ENCODE data around the gene DDX21. TPM values are rescaled to one million over a fixed set of nuclear protein-coding genes. Genes with fewer than 3 reads are reported as not detected.

DDX21 gene
- total and polyA plus RNA-seq, 2 donors (not counting 3 experiments of a cell fraction or from before 2014, with no cell fraction given) = 33.4 to 98.1 TPM

- Histone ChIP-seq H3K4me2 (ENCODE audit: insufficient read depth, low read length) (no peak overlapping the region), H3K9me1 (replicated peaks; ENCODE audit: control insufficient read depth, extremely low read depth, insufficient read depth, low read length) (no peaks in the 10 kb centered on the region), H4K20me1 (replicated peaks; ENCODE audit: control insufficient read depth, extremely low read depth, insufficient read depth, low read length) (no peaks in the 10 kb centered on the region), H3K9ac (replicated peaks; ENCODE audit: extremely low read depth, insufficient read depth, low read length) (no peak overlapping the region), H3K4me1 (ENCODE audit: control insufficient read depth, extremely low read depth, insufficient read depth, low read length) (no peaks in the 10 kb centered on the region), H3K36me3 (ENCODE audit: control insufficient read depth in 2 of 2, extremely low read depth in 1 of 2, insufficient read depth in 2 of 2, low read length in 2 of 2) (peaks cover 1 to 15% of the 10 kb centered on the region in 2 experiments), H2AFZ (ENCODE audit: low read depth, low read length) (no peak overlapping the region), H3K4me3 (replicated peaks in 1 of 3; ENCODE audit: insufficient read depth in 1 of 3, low read depth in 1 of 3, low read length in 3 of 3) (no peak overlapping the region), H3K27ac (ENCODE audit: insufficient read depth, low read depth, low read length) (no peak overlapping the region), H3K79me2 (ENCODE audit: control insufficient read depth, insufficient read depth, low read length) (peaks cover 4% of the 10 kb centered on the region), H3K27me3 (ENCODE audit: control insufficient read depth in 2 of 2, insufficient read depth in 2 of 2, low read length in 2 of 2) (no peaks in the 10 kb centered on the region), H3K9me3 (replicated peaks; ENCODE audit: control insufficient read depth, insufficient read depth, low read length) (no peaks in the 10 kb centered on the region)
- intact Hi-C loops (cut with micrococcal nuclease) (loop anchor here (1.0 to 5.0 kb wide), 3 partner anchors 87 to 406 kb away; no protein-coding TSS in a partner anchor), dilution Hi-C loops (cut with MboI; ENCODE audit: extremely low pct_ligation_motif_present, low sequenced_read_pairs) (no loop called here)
- no peak for FAIRE-seq
- POLR2A ChIA-PET = no interaction called here
- TF ChIP-seq MAX (IDR thresholded peaks at IDR 0.05; ENCODE audit: insufficient read depth, insufficient read length) (no peak), MYC (IDR thresholded peaks at IDR 0.05; ENCODE audit: low read depth, low read length) (no peak), GATA2 (IDR thresholded peaks at IDR 0.05; ENCODE audit: insufficient read depth, insufficient read length, low read depth, low read length) (no peak), POLR2A (IDR thresholded peaks at IDR 0.05; ENCODE audit: low read depth, low read length) (no peak)
- DNase-seq (ENCODE audit: low read depth, low spot score) = no peak
- CTCF ChIA-PET = interaction anchor here (0.9 to 7.8 kb wide), 22 partner anchors 10 to 403 kb away, joined by 3 to 298 read pairs (median 6); partner anchors contain the start of genes KIFBP, SRGN and VPS26A
- no TSS peak for BruUV-seq (replicated peaks)
These were observed 49.9 kb downstream of the DDX21 start for GRCh38 chr10:69005704-69006485.

GRCh38 chr10:69007260-69007659 lies 51.3 kb downstream of the DDX21 start:
- intact Hi-C loops (cut with micrococcal nuclease) = loop anchor here (5.0 kb wide), 1 partner anchor 405 kb away; no protein-coding TSS in a partner anchor
- Histone ChIP-seq H2AFZ (ENCODE audit: low read depth, low read length) (no peak overlapping the region), H3K9me3 (replicated peaks; ENCODE audit: control insufficient read depth, insufficient read depth, low read length) (no peaks in the 10 kb centered on the region), H3K4me2 (ENCODE audit: insufficient read depth, low read length) (no peak overlapping the region), H3K4me3 (replicated peaks in 1 of 3; ENCODE audit: insufficient read depth in 1 of 3, low read depth in 1 of 3, low read length in 3 of 3) (no peak overlapping the region), H3K9me1 (replicated peaks; ENCODE audit: control insufficient read depth, extremely low read depth, insufficient read depth, low read length) (no peaks in the 10 kb centered on the region), H3K27me3 (ENCODE audit: control insufficient read depth in 2 of 2, insufficient read depth in 2 of 2, low read length in 2 of 2) (no peaks in the 10 kb centered on the region), H3K79me2 (ENCODE audit: control insufficient read depth, insufficient read depth, low read length) (peaks cover 4% of the 10 kb centered on the region), H3K4me1 (ENCODE audit: control insufficient read depth, extremely low read depth, insufficient read depth, low read length) (peaks cover 2% of the 10 kb centered on the region), H4K20me1 (replicated peaks; ENCODE audit: control insufficient read depth, extremely low read depth, insufficient read depth, low read length) (no peaks in the 10 kb centered on the region), H3K27ac (ENCODE audit: insufficient read depth, low read depth, low read length) (no peak overlapping the region), H3K36me3 (ENCODE audit: control insufficient read depth in 2 of 2, extremely low read depth in 1 of 2, insufficient read depth in 2 of 2, low read length in 2 of 2) (peaks cover 0 to 14% of the 10 kb centered on the region in 2 experiments), H3K9ac (replicated peaks; ENCODE audit: extremely low read depth, insufficient read depth, low read length) (no peak overlapping the region)
- dilution Hi-C loops (cut with MboI; ENCODE audit: extremely low pct_ligation_motif_present, low sequenced_read_pairs) = no loop called here
- FAIRE-seq (no peak), DNase-seq (ENCODE audit: low read depth, low spot score) (no peak)
- no peak for TF ChIP-seq POLR2A (IDR thresholded peaks at IDR 0.05; ENCODE audit: low read depth, low read length)
- TF ChIP-seq POLR2AphosphoS5 (IDR thresholded peaks at IDR 0.05; ENCODE audit: insufficient read depth, low read depth, low read length) = no peak
- TF ChIP-seq EZH2 (IDR thresholded peaks at IDR 0.05; ENCODE audit: borderline replicate concordance, low read depth, low read length, severe bottlenecking) = no peak
- no peak for TF ChIP-seq GATA2 (IDR thresholded peaks at IDR 0.05; ENCODE audit: insufficient read depth, insufficient read length, low read depth, low read length)
- no peak for TF ChIP-seq MAX (IDR thresholded peaks at IDR 0.05; ENCODE audit: insufficient read depth, insufficient read length)
- TF ChIP-seq MYC (IDR thresholded peaks at IDR 0.05; ENCODE audit: low read depth, low read length) = no peak
- no peak for TF ChIP-seq CTCF (IDR thresholded peaks at IDR 0.05; ENCODE audit: extremely low read depth in 1 of 2, insufficient read depth in 1 of 2, low read depth in 1 of 2, low read length in 2 of 2)
- TF ChIP-seq FOS (IDR thresholded peaks at IDR 0.05; ENCODE audit: borderline replicate concordance, insufficient read depth, low read length) = no peak
- no TSS peak for BruUV-seq (replicated peaks)
- ChIA-PET POLR2A (no interaction called here), CTCF (interaction anchor here (1.1 to 7.8 kb wide), 4 partner anchors 32 to 116 kb away, joined by 3 to 298 read pairs (median 28); partner anchors contain the start of genes SRGN and VPS26A)

All from endothelial cell of umbilical vein (primary cell).